Inflammatory macrophage treated with lipopolysaccharide for 4 hours (primary cell): Measurements from ENCODE around the gene TMTC2.

Experiments used
- DNase-seq: peaks from one replicate; pipeline ENCODE4 v3.0.0-alpha.2; 2020

The TMTC2 gene

GRCh38 chr12:83031196-83031595 lies 344.5 kb downstream of the TMTC2 start:
- no peak for DNase-seq

DNA sequence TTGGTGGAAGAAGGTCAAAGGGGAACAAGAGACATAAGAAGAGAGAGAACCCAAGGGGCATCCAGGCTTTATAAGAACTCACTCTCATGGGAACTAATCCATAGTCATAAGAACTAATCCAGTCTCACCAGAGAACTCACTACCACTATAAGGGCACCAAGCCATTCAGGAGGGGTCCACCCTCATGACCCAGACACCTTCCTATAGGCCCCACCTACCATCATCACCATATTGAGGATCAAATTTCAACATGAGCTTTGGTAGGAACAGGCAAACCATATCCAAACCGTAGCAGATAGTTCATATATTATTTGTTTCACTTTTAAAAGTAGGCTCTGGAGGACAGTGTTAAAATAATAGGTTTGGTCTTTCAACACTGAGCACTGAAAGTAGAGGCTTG lies 350.1 kb downstream of the TMTC2 start:
- DNase-seq, result no peak

DNA sequence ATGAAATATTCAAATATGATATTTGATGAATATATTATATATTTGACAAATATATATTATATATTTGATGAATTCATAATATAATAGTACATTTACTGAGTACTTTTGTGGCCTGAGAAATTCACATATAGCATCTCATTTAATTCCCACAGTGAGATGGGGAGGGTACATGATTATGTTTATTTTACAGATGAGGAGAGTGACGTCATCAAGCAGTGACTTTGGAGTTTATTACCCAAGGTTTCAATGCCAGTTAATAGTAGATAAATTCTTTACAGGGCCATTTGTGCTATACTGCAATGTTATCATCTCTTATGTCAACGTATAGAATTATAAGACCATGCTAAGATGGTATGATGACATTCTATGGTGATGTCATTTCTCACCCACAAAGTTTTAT lies 352.7 kb downstream of the TMTC2 start:
- no peak for DNase-seq

DNA sequence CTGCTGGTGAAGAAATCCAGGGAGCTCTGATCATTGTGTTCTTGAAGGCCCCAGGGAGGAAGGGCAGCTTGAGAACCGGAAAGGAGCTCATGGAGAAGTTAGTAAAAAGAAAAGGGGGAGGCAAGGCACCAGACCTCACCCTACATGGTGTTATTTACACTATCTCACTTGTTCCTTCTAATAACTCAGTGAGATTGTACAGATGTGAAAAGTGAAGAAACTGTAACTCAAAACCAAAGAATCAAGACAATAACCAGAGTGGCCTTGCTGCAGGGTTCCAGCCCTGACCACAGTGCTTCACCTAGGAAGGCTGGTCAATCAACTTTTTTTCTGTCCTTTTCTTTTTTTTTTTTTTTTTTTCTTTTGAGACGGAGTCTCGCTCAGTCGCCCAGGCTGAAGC lies 353.6 kb downstream of the TMTC2 start:
- DNase-seq, result no peak

GRCh38 chr12:83040991-83041390 lies 354.3 kb downstream of the TMTC2 start:
- no peak for DNase-seq

GRCh38 chr12:83042441-83043200 lies 355.9 kb downstream of the TMTC2 start:
- DNase-seq, result no peak

- DNase-seq, result no peak
Measured at GRCh38 chr12:83044736-83045135, 358.0 kb downstream of the TMTC2 start.

DNA sequence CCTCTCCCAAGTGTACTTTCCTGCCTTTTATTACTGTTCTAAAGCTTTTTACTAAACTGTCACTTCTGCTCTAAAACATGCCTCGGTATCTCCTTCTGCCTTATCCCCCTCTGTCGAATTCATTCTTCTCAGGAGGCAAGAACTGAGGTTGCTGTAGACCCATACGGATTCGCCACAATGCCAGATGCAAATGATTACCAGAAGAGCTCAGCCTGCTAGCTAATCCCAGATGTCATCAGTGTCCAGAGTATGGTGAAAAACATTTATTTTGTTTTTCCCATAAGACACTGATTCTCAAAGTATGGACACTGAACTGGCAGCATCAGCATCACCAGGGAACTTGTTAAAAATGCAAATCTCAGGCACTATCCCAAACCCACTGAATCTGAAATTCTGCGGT lies 359.3 kb downstream of the TMTC2 start:
- DNase-seq, result no peak

GRCh38 chr12:83049306-83049705 lies 362.6 kb downstream of the TMTC2 start:
- DNase-seq, result no peak

DNA sequence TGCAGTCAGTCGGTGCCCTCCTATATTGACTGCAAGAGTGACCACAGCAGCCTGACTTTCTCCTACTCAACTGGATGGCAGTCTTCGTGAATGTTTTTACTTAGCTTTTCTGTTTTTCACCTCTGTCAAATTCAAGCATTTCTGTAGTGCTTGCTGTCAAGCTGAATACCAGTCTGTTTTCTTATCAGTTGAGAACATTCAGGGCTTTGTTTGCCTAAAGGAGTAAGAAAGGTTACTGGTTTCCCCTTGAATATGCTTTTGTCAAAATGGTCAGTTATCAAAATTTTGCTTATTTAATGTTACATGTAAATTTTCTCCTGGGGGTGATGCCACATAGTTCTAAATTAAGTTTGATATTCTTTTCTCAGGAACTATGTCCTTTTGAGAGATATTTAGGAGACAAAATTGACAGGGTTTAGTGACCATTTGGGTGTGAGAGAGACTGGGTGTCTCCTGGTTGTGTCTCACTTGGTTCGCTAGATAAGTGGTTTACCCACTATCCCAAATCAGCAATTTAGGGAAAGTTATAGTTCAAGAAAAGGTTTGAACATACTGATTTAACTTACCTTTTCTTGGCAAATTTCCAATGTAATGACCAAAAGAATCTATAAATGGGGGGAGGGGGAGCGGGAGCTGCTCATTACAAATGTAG lies 366.3 kb downstream of the TMTC2 start:
- DNase-seq, result no peak

GRCh38 chr12:83057436-83057835 lies 370.7 kb downstream of the TMTC2 start:
- no peak for DNase-seq

- DNase-seq, result no peak
Measured at GRCh38 chr12:83059107-83059506, 372.4 kb downstream of the TMTC2 start.

DNA sequence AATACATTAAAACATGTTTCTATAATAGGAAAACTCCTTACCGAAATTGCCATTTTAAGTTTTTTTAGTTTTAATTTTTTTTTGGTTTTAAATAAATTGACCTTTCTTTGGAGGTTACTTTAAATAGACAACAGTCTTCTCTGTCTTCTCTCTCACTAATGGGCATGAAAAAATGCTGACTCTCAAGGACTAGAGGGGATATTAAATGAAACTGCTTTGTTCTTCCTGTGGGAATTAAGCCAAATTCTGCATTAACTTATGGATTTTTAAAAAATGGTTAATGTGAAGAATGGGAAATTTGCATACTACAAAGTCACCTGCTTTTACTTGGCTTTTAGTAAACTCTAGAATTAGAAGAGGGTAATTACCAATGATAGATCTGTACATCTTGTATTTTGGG lies 378.9 kb downstream of the TMTC2 start:
- no peak for DNase-seq

DNA sequence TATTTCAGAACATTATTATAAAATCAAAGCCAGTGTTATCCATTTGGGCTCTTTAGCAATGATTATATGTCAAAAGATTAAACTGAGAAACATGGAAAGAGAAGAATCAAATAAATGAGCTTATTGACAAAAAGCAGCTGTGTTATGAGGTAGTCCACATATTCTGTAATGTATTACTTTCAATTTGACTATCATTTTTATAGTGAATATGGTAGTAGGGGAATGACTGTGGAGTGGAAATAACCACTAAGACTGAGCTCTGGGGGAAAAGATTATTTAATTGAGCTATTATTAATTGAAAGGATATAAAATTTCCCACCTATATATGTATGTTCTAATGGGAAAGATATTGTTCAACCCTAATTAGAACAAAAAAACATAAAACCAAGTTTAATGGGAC lies 381.3 kb downstream of the TMTC2 start:
- no peak for DNase-seq

- DNase-seq, result no peak
Measured at GRCh38 chr12:83074358-83074894, 387.7 kb downstream of the TMTC2 start.

DNA sequence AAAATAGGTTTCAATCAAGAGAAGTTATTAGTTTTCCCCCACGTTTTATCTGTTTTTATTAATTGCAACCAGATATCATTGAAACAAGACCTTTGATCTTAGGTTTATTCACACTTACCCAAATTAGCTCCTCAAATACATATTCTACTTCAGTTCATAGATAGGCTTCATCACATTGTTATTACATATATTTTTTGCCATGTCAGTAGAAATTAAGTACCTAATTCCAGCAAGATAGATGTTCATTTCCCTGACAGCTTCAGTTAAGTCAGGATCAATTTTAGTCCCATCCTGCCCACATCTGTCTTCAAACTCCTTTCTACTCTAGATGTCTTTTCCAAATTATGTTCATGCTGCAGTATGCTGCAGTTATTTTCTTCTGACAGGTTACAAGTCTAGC lies 388.8 kb downstream of the TMTC2 start:
- DNase-seq, result no peak

GRCh38 chr12:83077041-83077440 lies 390.3 kb downstream of the TMTC2 start:
- DNase-seq, result no peak

- DNase-seq, result no peak
Measured at GRCh38 chr12:83082690-83083276, 396.1 kb downstream of the TMTC2 start.

DNA sequence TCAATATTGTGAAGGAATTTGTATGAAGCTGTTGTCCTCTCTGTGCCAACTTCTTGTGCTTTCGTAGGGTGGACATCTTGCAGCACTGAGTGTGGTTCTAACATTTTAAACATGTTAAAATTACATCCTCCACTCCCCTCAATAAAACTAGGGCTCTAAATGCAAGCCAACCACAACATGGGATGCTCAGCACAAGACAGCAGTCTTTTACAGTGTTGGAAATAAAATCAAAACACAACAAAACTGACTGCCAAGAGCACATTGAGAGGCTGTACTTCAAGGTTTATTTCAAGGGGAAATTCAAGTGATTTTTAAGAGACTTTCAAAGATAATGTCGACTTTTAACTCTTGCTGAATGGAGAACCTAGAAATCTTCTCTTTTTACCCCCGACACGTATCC lies 396.9 kb downstream of the TMTC2 start:
- DNase-seq, result no peak

DNA sequence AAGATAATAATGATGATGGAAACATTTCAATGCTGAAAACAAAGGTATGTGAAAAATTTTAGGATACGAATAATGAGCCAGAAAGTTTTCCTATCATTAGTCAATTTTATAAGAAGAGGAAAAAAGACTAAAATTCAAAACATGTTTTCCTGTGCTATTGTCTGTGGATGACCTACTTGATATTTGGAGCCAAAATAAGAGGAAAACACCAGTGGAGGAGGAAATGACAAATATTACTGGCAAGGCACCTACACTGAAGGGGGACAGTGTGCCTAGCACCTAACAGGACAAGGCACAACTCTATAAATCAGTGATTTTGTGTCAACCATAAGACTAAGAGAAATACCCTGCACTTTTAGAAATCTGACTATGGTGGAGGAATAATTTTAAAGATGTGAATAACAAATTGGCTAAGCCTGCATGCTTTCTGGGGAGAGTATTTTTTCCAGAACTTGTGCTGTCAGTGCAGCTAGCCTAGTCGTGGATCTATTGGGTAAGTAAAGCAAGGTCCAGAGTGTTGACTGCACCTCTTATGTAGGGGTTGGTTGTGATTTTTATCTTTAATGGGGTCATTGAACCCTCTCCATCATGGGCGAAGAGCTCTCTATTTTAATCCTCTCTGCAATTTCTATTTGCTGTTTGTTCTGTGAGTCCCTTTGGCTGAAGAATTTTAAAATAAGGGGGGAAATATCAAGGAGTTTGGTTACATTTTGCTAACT lies 398.0 kb downstream of the TMTC2 start:
- no peak for DNase-seq

DNA sequence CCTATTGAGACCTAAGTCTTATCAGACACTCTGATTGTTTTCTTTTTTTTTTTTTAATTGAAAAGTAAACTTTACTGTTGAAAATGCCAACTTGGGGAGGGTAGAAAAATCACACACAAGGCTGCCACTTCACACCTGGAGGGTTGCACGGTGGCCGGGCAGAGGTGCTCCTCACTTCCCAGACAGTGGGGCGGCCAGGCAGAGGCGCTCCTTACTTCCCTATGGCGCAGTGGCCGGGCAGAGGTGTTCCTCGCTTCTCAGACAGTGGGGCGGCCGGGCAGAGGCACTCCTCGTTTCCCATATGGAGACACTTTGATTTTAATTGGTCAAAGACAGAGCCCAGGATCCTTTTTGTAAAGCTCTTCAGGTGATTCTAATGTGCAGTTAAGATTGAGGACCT lies 399.3 kb downstream of the TMTC2 start:
- DNase-seq, result no peak

- DNase-seq, result no peak
Measured at GRCh38 chr12:83089575-83089974, 402.9 kb downstream of the TMTC2 start.

DNA sequence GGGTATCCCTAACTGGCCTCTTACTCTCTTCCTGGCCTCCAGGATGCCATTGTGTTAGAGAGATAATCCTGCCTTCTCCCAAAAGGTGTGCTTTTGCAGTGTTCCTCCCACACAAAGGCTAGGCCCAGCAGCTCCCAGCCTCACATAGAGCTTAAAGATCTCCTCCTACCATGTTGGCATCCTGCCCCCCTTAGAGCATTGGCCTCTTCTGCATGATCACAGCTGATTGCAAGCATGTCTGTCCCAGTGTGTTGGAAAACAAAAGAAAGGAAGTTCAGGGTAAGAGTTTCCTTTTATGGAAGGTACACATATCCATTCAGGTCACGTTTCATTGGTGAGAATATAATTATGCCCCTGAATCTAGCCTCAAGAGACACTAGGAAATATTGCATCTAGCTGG lies 405.4 kb downstream of the TMTC2 start:
- no peak for DNase-seq

DNA sequence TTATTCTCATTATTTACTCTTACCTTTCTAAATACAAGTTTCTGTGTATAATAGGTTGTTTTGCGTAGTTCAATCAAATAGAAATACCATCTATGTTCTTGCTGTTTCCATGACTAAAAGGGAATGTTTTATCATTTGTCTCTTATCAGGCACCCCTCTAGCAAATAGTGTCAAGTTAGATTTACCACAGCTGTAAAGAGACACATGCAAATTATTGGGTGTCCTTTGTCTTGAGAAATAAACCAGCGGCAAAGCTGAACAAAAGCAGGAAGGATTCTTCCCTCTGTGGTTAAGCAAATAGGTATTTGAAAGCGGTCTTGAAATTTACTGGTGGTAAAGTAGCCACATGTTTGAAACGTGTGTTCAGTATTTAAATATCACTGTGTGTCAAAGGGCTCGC lies 405.9 kb downstream of the TMTC2 start:
- DNase-seq, result no peak
